H1 (cell line): ENCODE measurements around the gene IL4. TPM values are rescaled to one million over a fixed set of nuclear protein-coding genes. Genes with fewer than 3 reads are reported as not detected.

Source experiments
- BACH1 ChIP-seq: IDR thresholded peaks from 2 replicates; pipeline ENCODE4 v1.6.1; 2012; ENCODE audit warnings: low read length, improper control_type of control experiment
- RNF2 ChIP-seq: fragments of 200-900, 300-1000 bp; sonication (generic); IDR thresholded peaks from 2 replicates; pipeline ENCODE4 v1.7.1; 2016; ENCODE audit warnings: borderline replicate concordance, low read depth, mild to moderate bottlenecking, antibody characterized with exemption, low read length; ENCODE audit not compliant: poor library complexity, severe bottlenecking; ENCODE audit errors: missing control alignments
- SIRT6 ChIP-seq: IDR thresholded peaks from one replicate; pipeline ENCODE4 v1.7.1; 2012; ENCODE audit warnings: low read length, inconsistent platforms
- SP1 ChIP-seq: IDR thresholded peaks from 2 replicates; pipeline ENCODE4 v1.6.1; 2011; ENCODE audit warnings: low read depth, low read length
- SP4 ChIP-seq: IDR thresholded peaks from 2 replicates; pipeline ENCODE4 v1.6.1; 2012; ENCODE audit warnings: low read length, inconsistent platforms
- polyA plus RNA-seq, 7 experiments: library from polyadenylated mRNA; depleted of rRNA in 3 of 7; stranded (reverse) in 5 of 7; unstranded in 2 of 7; fragments of >200 nt in 5 of 7; fragments of 200-250 nt in 2 of 7; gene quantifications; 1 replicate in 5 of 7; 2 replicates in 1 of 7; 4 replicates in 1 of 7; pipeline versions ENCODE4 v1.2.1 to v1.2.3, GENCODE V29; 2011 to 2013; ENCODE audit warnings: missing spikeins in 2 of 7, mixed read lengths in 2 of 7
- total RNA-seq: library from RNA; stranded (reverse); fragmentation: NEBNext Ultra II Directional; extraction: Animal tissue kit (Norgen Biotek cat#: 25700); gene quantifications from 2 replicates; pipeline ENCODE4 v1.2.1, GENCODE V29; 2021
- TF ChIP-seq, protein P1 (sequence below): fragments of 300-600 bp; sonication (generic); IDR thresholded peaks from 2 replicates; pipeline ENCODE4 v1.7.1; 2012; ENCODE audit warnings: low read length, moderate library complexity, mild to moderate bottlenecking, inconsistent platforms; ENCODE audit not compliant: insufficient replicate concordance

IL4 gene
- total and polyA plus RNA-seq, 2 of the 8 experiments (the other 6 are each of a cell fraction or from before 2014, with no cell fraction given): not detected

DNA sequence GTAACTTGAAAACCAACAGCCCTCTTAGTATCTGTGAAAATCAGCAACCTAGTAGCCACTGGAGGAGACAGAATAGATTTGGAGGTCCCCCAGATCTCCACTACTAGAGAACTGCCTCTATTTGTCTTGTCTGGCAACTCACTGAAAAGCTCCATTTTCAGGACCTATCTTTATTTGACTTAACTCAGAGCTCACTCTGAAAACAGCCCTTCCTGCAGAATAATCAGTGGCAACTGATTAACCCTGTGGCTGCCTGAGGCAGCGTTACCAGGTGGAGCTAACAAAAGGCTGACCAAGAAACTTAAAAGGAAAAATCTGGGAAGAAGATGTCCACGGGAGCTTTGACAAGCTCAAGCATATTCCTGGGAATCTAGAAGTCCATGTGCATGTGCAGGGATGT is 26.3 kb upstream of the IL4 start (continued):
- TF ChIP-seq, protein P1, sequence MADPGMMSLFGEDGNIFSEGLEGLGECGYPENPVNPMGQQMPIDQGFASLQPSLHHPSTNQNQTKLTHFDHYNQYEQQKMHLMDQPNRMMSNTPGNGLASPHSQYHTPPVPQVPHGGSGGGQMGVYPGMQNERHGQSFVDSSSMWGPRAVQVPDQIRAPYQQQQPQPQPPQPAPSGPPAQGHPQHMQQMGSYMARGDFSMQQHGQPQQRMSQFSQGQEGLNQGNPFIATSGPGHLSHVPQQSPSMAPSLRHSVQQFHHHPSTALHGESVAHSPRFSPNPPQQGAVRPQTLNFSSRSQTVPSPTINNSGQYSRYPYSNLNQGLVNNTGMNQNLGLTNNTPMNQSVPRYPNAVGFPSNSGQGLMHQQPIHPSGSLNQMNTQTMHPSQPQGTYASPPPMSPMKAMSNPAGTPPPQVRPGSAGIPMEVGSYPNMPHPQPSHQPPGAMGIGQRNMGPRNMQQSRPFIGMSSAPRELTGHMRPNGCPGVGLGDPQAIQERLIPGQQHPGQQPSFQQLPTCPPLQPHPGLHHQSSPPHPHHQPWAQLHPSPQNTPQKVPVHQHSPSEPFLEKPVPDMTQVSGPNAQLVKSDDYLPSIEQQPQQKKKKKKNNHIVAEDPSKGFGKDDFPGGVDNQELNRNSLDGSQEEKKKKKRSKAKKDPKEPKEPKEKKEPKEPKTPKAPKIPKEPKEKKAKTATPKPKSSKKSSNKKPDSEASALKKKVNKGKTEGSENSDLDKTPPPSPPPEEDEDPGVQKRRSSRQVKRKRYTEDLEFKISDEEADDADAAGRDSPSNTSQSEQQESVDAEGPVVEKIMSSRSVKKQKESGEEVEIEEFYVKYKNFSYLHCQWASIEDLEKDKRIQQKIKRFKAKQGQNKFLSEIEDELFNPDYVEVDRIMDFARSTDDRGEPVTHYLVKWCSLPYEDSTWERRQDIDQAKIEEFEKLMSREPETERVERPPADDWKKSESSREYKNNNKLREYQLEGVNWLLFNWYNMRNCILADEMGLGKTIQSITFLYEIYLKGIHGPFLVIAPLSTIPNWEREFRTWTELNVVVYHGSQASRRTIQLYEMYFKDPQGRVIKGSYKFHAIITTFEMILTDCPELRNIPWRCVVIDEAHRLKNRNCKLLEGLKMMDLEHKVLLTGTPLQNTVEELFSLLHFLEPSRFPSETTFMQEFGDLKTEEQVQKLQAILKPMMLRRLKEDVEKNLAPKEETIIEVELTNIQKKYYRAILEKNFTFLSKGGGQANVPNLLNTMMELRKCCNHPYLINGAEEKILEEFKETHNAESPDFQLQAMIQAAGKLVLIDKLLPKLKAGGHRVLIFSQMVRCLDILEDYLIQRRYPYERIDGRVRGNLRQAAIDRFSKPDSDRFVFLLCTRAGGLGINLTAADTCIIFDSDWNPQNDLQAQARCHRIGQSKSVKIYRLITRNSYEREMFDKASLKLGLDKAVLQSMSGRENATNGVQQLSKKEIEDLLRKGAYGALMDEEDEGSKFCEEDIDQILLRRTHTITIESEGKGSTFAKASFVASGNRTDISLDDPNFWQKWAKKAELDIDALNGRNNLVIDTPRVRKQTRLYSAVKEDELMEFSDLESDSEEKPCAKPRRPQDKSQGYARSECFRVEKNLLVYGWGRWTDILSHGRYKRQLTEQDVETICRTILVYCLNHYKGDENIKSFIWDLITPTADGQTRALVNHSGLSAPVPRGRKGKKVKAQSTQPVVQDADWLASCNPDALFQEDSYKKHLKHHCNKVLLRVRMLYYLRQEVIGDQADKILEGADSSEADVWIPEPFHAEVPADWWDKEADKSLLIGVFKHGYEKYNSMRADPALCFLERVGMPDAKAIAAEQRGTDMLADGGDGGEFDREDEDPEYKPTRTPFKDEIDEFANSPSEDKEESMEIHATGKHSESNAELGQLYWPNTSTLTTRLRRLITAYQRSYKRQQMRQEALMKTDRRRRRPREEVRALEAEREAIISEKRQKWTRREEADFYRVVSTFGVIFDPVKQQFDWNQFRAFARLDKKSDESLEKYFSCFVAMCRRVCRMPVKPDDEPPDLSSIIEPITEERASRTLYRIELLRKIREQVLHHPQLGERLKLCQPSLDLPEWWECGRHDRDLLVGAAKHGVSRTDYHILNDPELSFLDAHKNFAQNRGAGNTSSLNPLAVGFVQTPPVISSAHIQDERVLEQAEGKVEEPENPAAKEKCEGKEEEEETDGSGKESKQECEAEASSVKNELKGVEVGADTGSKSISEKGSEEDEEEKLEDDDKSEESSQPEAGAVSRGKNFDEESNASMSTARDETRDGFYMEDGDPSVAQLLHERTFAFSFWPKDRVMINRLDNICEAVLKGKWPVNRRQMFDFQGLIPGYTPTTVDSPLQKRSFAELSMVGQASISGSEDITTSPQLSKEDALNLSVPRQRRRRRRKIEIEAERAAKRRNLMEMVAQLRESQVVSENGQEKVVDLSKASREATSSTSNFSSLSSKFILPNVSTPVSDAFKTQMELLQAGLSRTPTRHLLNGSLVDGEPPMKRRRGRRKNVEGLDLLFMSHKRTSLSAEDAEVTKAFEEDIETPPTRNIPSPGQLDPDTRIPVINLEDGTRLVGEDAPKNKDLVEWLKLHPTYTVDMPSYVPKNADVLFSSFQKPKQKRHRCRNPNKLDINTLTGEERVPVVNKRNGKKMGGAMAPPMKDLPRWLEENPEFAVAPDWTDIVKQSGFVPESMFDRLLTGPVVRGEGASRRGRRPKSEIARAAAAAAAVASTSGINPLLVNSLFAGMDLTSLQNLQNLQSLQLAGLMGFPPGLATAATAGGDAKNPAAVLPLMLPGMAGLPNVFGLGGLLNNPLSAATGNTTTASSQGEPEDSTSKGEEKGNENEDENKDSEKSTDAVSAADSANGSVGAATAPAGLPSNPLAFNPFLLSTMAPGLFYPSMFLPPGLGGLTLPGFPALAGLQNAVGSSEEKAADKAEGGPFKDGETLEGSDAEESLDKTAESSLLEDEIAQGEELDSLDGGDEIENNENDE: no peak
- TF ChIP-seq SP4 (no peak), BACH1 (no peak), RNF2 (no peak), SIRT6 (no peak), SP1 (no peak)
